ENCODE results near the gene NFIB.

Gene NFIB

DNA sequence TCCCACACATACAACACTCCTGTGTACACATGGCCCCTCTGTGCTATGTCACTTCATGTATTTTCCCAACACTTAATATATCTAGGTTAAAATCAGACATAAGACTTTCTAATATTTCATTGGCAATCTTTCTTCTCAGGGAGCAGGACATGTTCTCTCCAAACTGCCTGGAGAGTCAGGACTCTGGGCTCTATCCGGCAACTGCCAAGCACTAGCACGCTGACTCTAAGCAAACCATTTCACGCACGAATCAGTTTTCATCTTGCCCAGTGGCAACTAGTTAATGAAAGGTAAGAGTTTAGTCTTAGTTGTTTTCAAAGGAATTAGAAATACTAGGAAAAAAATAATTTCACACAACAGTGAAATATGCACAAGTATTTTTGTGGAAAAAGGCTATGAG is 124.8 kb downstream of the NFIB start:
- no peak for DNase-seq (ENCODE audit: low read depth in 2 of 2)

DNA sequence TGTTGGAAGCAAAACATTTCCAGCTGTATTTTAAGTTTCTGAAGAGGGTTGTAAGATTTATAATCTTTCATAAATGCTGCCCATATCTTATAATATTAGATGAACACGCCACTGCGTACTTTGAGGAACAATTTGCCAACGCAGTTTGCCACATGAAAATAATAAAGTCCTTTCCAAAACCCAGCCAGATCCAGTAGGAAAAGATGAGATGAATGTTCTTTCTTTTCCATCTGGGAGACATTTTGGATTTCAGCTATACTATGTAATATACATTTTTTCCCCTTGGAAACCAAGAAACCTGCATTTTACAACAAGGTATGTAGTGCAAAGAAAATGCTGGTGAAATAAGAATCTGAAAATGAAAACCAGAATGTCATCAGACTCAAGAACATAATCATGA is 125.4 kb downstream of the NFIB start:
- no peak for DNase-seq (ENCODE audit: low read depth in 2 of 2)

DNA sequence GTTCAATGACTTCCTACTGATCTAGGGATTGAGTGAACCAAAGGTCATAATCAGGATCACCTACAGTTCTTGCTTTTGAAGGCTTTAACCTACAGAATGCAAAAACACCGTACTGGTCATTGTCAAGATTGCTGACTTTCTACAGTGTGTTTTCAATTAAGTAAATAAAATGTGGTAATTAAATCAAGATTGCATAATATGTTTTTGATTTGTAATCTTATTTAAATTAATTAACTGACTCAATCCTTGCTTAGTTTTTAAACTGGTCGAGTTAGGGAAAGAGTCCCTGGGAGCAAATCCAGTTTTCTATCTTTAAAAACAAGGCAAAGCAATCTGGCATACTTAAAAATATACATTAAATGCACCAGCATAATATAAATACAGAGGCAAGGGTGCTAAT is 125.9 kb downstream of the NFIB start:
- no peak for DNase-seq (ENCODE audit: low read depth in 2 of 2)

DNA sequence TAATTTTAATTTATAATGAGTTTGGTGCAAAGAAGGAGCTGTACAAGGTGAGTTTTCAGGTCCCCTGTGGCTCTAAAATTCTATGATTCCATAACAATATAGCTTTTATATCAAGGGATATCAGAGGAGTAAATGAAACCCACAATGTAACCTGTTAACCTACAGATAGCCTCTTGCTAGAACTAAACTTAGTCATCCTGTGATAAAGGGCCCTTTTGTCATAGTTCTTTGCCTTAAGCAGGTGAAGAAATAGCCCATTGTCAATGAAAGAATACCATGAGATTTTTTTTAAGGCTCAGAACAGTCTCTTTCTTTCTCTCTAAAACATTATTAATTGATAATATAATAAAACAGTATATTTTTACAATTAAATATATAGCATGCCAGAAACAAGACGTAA is 127.8 kb downstream of the NFIB start:
- no peak for DNase-seq (ENCODE audit: low read depth in 2 of 2)

DNA sequence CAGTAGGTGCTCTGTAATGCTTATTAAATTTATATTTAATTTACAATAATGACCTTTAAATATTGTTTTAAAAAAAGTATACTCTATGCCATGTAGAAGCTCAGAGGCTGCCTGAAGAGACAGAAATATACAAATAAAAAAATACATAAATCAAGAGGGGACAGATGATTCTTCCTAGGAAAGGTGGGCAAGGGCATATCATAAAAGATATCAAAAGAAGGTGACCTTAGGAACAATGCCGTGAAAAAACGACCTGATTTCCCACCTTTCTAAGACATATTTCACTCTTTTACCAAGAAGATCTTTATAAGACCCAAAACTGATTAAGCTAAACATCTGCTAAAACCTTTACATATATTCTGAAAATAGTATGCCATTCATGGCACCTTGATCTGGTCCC is 128.9 kb downstream of the NFIB start:
- DNase-seq (ENCODE audit: low read depth in 2 of 2): no peak

DNA sequence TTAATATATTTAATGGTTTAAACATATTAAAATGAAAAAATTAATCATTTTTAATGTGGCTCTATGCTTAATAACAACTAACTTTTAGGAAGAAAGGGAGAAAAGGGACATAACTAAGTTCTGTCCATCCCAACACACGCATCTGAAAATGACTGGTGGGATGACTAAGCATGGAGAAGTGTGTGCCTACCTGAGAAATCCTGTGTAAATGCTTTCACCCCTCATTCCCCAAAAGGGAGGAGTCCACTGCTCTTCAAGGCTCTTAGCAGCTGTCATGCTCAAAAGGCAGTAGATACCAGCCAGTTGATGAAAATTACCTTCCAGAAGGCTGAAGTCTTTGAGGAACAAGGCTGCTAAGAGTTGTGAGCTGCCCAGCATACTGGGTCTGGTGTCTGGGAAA is 130.9 kb downstream of the NFIB start:
- DNase-seq (ENCODE audit: low read depth in 2 of 2): no peak

DNA sequence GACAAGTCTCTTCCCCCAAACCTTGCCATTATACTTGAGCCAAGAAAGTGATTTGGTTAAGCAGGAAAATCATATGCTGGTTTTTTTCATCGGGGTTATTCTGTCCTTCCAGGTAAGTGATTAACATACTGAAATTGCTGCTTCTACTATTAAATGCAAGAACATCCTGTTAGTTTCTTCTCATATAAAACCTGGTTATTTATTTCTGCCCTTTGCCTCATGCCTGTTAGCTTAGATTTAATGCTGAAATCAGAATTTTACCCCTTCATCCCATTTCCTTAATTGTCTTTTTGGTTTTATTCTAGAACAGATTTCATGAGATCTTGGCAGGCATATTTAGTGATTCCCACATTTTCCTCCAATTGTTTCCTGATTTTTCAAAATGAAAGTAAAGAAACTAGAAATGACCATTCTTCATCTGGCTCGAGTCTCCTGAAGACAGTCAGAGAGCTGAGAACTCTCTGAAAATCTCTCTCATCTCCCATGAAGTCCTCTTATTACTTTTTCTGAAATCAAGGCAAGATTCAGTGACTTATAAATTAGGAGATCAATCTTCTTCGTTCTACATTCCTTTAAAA is 132.9 kb downstream of the NFIB start:
- no peak for DNase-seq (ENCODE audit: low read depth in 2 of 2)

DNA sequence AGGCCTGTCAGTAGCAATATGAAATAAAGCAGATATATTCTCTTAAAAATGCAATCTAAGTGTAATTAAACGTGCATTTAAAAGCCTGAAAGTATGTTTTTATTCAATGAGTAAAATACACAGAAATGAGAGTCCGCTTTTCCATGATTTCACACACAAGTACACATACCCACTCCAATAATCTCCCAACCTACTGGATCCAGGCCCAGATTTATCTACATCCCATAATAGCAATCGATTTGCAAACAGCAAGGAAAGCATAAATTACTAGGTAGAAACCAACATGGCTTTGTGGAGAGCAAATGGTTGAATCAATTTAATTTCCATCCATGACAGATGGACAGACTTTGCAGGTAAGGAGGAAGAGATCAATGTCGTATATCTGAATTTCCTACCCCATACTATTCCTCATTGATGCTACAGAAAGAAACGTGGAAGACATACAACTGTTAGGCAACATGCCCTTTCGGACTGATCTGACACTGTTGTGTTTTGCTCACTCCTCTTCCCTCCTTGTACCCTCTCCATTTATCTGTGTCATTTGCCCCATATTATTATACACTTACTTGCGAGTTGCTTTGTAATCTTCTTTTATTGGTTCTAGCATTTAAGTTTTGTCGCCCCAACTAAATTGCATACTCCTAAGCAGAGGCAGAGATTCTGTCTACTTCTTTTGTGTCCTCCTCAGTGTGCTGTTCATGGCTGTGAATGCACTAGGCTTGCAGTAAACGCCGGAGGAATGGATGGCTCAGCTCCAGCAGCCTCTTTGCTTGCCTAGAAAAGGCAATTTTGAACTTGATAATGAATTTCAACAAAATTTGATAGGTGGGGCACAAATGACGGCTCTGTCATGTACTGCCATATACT is 133.6 kb downstream of the NFIB start:
- DNase-seq (ENCODE audit: low read depth in 2 of 2): no peak

DNA sequence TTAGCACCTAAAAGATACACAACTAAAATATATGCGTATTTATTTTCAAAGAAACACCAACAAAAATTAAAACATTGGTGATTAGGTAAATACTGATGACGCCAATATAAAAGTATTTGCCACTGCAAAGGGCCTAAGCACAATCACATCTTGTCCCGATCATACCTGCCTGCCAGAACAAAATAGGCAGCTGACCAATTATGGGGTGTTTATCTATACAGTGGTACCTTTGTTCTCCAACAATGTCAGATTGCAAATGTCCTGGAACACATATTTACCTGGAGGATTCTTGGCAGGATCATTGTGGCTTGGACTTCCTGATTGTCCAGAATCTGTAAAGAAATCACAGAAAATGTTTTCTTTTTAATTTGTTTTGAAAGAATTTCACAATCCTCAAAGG is 134.5 kb downstream of the NFIB start:
- DNase-seq (ENCODE audit: low read depth in 2 of 2): no peak

DNA sequence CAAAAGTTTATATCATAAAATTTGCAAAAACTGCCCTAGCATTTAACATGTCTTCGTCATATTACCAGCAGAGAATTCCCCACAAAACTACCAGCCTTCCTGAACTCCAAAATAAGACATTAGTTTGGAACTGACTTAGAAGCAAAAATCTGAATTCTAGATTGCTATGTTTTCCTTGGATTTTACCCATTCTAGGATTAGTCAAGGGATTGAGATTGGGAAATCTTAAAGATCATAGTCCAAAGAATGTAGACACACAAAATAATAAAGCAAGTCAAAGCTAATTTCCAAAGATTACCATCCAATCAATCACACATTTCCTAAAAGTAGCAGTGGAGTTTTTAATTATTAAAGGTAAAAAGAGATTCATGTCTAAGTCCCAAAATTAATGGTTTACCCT is 138.2 kb downstream of the NFIB start:
- no peak for DNase-seq (ENCODE audit: low read depth in 2 of 2)

DNA sequence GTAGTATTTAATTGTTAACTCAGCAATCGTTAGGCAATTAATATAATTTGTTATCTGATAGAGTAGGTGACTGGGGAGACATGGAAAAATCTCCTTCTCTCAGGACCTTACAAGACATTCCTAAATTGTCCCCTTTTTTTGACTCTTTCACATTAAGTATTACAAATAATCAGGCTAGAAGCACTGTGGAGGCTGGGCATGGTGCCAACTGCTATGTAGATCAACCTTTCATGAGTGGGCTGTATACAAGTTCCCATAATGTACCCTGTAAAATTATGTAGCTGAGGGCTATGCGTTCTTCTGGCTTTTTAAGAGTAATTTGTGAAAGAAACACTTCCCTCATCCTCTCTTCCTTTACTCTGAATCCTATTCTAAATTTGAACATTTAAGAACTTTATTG is 140.2 kb downstream of the NFIB start:
- DNase-seq (ENCODE audit: low read depth in 2 of 2): no peak

DNA sequence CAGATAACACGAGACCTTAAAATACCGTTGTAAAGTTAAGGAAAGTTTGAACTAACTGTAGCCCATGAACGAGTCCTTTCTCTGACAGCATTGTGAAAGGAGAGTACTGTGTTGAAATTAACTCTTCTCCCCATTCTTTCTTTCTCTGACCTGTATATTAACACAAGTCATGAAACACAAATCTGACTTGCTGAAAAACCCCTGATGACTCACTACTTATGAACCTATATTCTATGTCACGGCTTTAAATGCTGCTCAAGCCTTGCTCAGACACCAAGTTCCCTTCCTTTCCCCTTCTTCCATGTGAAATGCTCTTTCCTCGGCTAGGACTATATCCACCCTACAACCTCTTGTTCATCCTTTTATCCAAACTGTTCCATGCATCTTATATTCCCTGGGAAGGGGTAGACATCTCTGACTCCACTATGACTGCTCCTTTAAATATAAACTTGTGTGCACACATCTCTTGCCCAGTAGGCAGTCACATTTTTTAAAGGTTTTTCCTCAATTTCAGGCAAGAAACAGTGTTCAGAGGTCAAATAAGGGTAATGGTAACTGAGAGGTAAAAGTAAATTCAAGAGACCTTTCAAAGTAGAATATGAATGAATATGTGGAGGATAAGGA is 142.9 kb downstream of the NFIB start:
- DNase-seq (ENCODE audit: low read depth in 2 of 2): peak; percentile 40 to 42

DNA sequence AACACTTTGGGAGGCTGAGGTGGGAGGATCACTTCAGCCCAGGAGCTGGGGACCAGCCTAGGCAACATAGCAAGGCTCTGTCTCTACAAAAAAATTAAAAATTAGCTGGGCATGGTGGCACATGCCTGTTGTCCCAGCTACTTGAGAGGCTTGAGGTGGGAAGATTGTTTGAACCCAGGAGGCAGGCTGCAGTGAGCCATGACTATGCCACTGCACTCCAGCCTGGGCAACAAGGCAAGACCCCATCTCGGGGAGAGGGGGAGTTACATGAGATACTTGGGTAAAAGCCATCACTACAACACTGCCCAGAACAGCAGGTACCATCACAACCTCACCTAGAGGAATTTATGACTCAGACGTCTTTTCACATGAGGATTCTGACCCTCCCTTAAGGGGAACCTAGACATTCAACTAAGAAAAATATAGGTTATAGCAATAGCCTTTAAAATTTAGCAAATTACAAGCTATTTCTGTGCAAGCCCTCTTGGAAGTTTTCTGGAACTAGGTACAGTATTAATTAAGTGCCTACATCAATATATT is 143.5 kb downstream of the NFIB start:
- DNase-seq (ENCODE audit: low read depth in 2 of 2): no peak

DNA sequence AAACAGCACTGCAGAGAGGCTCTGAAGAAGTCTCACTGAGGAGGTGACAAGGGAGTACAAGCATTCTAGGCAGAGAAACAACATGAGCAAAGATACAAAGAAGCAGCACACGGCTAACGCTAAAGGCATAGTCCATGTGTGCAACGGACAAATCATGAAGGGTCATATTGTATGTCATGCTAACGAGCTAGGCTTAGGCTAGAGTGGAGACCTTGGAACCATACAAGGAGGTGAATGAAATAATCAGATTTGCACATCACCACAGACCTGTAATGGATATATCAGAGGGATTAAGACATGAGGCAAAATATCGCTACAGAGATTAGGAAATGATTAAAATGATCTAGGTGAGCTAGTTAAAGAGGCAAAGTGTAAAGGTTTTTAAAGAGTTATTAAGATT is 145.6 kb downstream of the NFIB start:
- no peak for DNase-seq (ENCODE audit: low read depth in 2 of 2)

DNA sequence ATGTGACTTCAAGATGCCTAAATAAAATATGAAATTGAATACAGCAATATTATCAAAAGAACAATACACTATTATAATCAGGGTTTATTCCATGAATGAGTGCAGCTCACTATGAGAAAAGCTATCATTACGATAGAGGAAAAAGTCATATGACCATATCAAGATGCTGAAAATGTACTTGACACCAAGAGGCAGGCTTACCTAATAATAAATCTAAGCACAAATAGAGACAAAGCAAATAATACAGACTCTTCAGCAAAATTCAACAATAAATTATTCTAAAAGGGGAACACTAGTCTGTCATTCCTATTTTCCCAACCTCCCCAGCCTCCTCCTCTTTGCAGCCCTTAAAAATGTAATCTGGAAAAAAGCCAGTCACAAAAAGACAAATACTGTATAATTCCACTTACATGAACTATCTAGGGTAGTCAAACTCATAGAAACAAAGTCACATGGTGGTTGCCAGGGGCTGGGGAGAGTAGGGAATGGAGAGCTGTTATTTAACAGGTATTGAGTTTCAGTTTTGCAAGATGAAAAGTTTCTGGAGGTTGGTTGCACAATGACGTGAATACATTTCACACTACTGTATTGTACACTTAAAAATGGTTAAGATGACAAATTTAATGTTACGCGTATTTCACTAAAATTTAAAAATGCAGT is 148.4 kb downstream of the NFIB start:
- DNase-seq (ENCODE audit: low read depth in 2 of 2): no peak

DNA sequence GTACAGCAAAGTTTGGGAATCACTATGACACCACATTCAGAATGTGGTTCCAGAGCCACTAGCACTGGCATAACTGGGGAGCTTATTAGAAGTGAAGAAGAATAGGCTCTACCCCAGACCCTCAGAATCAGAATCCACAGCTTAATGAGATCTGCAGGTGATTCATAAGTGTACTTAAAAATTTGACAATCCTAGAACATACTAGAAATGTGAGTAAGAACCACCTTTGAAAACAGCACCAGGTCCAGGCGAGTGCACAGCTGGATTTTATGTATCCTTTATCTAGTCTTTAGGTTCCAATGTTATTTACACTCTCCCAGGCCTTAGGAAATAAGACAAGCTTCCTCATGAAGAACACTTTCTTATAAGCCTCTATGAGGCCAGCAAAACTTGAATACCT is 149.0 kb downstream of the NFIB start:
- no peak for DNase-seq (ENCODE audit: low read depth in 2 of 2)

DNA sequence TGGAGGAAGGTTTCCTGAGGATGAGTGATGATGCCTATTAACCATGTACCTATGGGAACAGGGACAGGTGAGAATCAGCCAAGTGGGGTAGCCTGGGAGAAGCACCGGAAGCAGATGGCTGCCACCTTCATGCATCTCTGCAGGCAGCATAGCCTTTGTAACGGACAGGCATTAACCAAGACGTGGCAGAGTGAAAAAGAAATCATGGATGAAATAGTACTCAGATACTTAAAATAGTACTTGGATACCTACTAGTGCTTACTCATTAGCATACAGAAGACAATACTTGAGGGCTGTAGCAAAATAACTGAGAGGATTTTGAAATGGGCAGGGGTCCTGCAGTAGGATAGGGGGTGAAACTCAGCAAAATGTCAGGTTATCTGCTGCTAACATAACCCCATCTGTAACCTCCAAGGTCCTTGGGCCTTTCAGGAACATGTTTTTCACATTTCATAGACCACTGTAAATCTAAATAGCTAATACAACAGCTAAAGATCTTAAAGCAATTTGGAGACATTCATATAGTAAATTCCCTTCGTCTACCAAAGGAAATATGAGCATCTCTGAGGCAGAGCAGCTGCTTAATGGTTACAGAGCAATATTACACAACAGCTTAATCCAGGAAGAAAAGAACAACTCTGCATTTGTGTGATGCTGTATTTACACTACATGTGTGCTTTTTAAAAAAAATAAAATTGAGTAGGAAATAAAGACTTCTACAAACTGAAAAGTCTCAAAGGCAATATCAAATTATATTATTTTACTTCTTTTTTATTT is 154.3 kb downstream of the NFIB start:
- DNase-seq (ENCODE audit: low read depth in 2 of 2): no peak

DNA sequence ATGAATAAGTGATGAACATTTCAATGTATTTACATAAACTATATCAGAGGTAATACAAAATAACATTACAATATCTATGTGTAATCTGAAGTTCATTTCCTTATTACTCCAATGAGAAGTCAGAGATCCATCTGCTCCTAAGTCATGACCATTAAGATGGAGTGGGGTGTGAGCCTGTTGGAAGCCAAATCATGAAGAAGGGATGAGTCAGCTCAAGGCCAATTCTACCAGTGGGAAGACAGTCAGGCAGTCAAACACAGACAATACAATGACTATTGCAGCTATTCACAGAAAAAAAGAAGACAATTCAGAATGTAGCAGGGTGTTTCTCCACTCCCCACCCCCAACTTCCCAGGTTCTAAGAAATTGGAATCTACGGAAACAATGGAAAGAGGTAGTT is 155.0 kb downstream of the NFIB start:
- no peak for DNase-seq (ENCODE audit: low read depth in 2 of 2)

DNA sequence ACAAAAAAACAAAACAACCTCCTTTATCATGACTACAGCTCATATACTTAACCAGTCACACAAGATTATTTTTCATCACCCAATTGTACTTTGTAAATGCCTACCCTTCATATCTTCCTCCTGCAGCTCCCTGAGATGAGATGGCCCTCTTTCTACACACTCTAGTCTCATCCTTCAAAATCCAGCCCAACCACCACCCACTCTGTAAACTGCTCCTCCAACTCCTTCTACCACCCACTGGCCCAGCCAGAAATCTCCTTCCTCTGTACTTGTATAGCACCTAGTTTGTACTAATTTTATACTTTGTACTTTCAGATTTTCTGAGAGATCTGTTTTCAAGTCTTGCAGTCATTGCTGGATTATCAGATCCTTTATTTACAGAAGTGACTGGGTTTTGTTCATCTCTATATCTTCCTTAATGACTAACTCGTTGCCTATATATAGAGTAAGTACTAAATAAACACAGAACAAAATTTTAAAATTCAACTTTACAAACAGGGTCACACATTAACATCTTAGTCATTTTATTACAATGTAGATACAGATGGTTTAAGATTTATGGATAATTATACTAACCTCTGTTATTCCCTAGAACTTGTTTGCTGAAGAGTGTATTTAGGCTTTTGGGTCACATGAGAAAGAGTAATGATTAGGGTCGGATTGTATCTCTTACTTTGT is 155.7 kb downstream of the NFIB start:
- DNase-seq (ENCODE audit: low read depth in 2 of 2): no peak

DNA sequence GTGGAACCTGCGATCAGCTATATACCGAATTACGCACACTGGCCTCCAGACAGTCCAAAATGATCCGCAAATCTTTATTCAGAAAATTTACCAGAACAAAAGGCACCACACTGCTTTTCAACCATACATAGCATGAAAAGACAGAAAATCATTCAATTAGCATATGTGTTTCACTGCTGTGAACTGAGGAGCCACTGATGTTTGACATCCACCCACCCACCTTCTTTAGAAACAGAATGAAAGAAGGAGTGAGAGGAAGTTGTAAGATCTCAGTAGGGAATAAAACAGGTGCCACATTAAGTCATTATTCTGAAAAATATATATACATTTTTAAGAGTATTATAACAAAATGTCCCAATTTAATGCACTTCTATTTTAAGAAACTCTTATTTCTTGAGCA is 156.8 kb downstream of the NFIB start:
- no peak for DNase-seq (ENCODE audit: low read depth in 2 of 2)

DNA sequence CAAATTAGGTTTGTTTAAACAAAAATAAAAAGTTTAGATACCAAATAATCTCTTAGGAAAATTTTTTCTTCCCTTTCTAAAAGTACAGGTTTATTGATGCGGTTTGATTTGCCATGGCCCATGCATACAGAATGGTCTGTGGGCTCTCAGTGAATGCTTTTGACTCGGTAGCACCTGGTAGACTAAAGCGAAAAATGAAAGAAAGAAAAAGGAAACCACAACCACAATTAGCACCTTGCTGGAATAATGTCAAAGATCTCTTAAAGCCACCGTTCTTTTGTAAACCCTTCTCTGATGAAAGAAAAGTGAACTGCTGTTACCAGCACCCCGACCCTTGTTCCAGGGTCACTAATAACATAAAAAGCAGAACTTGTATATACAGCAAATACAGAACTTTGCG is 157.9 kb downstream of the NFIB start:
- no peak for DNase-seq (ENCODE audit: low read depth in 2 of 2)

Data from fibroblast of skin of left biceps (primary cell).